COLO668 (cell line): ENCODE measurements around the gene CITED1.

Source experiments
- DNase-seq: peaks from one replicate; lab custom pipeline; 2025; ENCODE audit not compliant: unreplicated experiment; lab: John Stamatoyannopoulos, UW

Gene CITED1

DNA sequence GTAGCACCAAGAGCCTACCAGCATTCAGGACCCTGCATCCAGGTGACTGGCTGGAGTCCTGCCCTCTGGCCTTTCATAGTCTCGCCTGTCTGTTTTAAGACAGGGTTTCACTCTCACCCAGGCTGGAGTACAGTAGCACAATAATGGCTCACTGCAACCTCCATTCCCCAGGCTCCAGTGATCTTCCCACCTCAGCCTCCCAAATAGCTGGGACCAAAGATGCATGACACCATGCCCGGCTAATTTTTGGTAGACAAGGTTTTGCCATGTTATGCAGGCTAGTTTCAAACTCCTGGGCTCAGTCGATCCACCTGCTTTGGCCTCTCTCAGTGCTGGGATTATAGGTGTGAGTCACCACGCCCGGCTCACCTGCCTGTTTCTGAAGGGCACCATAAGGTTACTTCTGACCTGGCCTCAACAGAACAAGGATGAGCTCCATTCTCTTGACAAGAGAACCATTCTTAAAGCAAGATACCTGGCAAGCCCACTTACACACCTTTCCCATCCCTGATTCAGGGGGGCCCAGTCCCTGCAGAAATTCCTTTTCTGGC lies 35.3 kb downstream of the CITED1 start:
- peak; percentile 8 for DNase-seq

DNA sequence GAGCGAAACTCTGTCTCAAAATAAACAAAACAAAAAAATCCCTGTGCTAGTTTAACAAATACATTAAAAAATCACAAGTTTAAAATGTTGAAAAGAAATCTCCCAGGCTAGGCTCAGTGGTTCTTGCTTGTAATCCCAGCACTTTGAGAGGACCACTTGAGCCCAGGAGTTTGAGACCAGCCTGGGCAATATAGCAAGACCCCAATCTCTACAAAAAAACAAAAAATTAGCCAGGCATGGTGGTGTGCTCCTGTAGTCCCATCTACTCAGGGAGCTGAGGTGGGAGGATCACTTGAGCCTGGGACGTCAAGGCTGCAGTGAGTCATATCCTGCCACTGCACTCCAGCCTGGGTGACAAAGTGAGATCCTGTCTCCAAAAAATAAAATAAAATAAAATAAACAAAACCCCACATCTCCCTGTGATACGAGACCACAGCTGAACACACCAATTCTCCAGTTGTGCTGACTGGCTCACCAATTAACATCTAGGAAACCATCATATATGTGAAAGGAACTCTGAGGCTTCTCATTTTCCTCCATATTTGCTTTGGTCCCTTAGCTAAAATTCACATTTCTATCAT lies 36.0 kb downstream of the CITED1 start:
- no peak for DNase-seq

DNA sequence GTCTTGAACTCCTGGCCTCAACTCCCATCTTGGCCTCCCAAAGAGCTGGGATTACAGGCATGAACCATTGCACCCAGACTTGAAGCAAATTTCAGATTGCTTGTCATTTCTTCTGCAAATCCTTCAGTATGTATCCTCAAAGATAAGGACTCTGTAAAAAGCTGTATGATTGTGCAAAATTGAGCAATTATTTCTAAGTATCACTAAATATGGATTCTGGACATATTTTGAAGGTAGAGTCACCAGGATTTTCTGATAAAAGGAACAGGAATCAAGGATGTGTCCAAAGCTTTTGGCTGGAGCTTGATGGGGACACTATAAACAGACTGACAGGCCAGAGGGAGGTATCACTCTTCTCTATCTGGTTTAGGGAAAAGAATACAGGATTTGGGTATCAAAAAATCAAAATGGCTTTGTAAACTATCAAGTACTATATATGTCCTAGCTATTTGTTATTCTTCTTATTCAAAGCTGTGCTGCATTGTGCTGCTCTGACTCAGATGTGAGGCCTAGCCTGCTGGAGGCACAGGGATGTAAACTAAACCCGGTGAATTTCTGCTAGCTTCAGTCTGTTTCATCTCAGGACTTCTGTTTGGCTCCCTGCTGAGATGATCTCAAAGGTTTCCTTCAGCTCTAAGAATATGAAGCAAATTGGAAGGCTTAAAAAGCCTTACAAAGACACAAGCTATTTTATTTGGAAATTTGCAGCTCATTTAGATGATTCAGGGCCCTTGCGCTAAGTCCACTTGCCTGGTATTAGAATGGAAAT lies 36.9 kb downstream of the CITED1 start:
- no peak for DNase-seq

DNA sequence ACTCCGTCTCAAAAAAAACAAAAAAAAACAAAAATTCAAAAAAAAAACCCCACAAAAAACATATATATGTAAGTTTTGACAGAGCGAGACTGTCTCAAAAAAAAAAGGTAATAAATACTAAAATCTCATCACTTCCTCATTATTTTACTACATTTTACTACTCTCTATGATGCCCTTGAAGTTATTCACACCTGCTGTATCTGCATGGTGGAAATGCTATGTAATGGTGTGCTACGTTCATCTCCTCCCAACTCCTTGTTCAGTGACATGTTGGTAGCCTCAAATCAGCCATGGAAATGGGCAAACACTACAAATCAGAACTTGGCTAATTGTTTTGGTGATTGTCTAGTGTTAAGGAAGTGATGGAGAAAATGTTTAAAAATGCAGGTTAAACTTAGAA lies 40.5 kb downstream of the CITED1 start:
- DNase-seq, result no peak

DNA sequence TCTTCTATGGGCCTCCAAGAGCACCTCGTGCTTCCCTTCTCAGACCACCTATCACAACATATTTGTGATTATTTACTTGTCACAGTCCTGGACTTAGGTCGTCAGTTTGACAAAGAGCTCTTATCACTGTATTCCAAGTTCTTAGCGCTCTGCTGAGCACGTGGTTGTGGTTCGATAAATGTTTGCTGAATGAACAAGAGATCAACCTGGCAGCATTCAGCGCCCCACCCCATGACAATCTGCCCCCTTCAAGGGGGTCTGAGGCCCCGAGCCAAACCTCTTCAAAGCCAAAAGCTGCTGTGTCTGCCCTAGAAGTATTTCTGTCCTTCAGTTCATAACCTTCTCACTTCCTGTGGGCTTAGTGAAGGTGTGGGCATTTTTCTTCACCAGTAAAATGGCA lies 43.6 kb downstream of the CITED1 start:
- peak; percentile 24 for DNase-seq

DNA sequence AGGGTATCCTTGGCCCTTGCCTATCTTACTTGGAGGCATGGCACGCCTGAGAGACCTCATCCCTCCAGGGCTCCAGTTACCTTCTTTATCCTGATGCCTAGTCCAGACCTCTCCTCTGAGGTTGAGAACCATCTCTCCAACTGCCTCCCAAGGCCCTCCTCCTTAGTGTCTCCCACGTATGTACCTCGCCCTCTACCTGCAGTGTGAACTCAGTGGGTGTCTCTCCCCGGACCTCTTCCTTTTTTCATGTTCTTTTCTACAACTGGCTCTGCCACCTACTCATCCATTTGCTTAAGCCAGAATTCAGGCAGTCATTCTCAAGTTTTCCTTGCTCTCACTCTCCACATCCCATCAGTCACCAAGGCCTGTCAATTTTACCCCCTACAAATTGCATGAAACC lies 45.3 kb downstream of the CITED1 start:
- DNase-seq, result no peak

DNA sequence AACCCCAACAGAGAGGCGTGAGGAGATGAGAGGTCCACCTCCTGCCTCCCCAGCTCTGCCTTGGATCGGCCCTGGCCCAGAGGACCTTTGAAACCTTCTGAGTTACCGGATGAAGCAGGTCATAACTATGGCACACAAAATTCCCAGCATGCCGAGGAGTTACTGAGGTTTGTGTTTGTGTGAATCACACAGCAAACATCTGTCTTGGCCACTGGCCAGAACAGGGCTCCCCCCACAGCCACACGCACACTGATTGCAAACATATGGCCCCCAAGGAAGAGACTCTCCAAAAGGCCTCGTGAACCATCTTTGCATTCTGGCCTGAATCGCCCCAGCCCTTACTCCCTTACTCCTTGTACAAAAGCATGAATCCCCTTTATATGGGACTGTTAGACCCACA lies 47.5 kb downstream of the CITED1 start:
- peak; percentile 44 for DNase-seq

DNA sequence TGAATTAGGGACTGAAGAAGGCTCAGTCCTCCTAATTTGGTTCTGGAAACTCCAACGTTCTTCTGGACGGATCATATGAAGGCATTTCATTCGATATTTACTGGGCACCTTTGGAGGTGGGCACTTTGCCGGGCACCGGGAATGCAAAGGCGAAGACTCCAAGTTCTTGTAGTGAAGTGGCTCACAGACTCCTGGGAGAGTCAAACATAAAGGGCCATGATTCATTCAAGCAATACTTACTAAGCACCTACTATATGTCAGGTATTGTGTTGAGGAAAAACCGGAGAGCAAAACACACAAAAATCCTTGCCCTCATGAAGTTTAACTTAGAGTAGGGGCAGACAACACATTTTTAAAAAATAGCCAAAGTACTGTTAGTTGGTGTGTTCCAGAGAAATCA lies 49.9 kb downstream of the CITED1 start:
- no peak for DNase-seq

DNA sequence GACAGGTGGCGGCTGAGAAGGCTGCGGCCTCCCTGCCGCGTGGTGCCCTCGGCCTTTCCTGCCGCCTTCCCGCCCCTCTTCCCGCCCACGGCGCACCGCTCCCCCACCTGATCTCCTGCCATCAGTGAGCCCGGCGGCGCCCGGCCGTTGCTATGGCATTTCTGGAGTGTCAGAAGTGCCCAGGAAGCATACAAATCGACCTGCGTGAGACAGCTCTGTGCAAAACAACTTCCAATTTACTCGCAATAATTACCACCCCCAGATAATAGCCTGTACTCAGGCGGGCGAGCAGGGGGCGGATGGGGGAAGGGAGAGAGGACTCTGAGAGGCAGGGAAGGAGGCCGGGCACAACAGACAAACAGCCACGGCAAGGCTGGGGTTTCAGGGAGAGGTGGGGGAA lies 50.3 kb downstream of the CITED1 start:
- peak; percentile 85 for DNase-seq

DNA sequence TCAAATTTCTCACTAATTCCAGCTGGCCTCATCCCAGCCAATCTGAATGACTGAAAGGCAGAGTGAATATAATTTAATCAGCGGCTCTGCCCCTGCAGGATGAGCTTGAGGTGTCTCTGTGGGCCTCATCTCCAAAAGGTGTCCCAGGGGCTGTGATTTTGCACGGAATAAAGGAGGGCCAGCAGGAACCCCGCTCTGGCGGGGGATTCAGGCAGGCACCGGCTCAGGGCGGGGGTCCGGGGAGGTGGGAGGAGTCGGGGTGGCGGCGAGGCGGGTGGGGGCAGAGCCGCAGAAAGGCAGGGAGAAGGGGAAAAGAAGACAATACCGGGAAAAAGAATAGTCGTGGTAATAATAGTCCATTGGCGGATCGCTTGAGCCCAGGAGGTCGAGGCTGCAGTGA lies 50.9 kb downstream of the CITED1 start:
- peak; percentile 27 for DNase-seq

DNA sequence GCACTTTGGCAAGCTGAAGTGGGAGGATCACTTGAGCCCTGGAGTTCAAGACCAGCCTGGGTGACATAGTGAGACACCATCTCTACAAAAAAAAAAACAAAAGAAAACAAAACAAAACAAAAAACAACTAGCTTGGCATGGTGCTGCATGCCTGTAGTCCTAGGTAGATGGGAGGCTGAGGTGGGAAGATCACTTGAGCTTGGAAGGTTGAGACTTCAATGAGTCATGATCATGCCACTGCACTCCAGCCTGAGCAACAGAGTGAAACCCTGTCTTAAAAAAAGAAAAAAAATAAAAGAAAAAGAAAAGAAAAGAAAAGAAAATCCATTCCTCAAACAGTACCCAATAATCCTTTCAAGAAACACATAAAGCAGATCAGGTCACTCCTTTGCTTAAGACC lies 52.0 kb downstream of the CITED1 start:
- no peak for DNase-seq
